MM.1S (cell line): ENCODE measurements around the gene CALR3.
"Not testable (repeated sequence)": the region's sequence is repeated elsewhere in the genome, so short reads cannot be mapped to it uniquely, and the experiment has no call there.

ENCODE experiments used
- DNase-seq: peaks from one replicate; pipeline ENCODE4 v3.0.0-alpha.2; 2015
- H2AFZ ChIP-seq: fragments of 300-600 bp; sonication (generic); 2 replicates; pipeline ENCODE4 v1.6.0; 2016; ENCODE audit warnings: antibody characterized with exemption, low read length
- H3F3A ChIP-seq: fragments of 300-600 bp; sonication (generic); 2 replicates; pipeline ENCODE4 v1.6.1; 2016; ENCODE audit warnings: mild to moderate bottlenecking, antibody characterized with exemption, low read length, moderate library complexity, mixed read lengths; ENCODE audit not compliant: insufficient read depth
- H3K27ac ChIP-seq: fragments of 300-600 bp; sonication (generic); 2 replicates; pipeline ENCODE4 v1.5.1; 2016; ENCODE audit warnings: mild to moderate bottlenecking, low read length
- H3K27me3 ChIP-seq: fragments of 300-600 bp; sonication (generic); replicated peaks from 2 replicates; pipeline ENCODE4 v1.6.0; 2016; ENCODE audit warnings: low read length; ENCODE audit not compliant: insufficient read depth
- H3K36me3 ChIP-seq: fragments of 300-600 bp; sonication (generic); replicated peaks from 2 replicates; pipeline ENCODE4 v1.6.1; 2016; ENCODE audit warnings: mild to moderate bottlenecking, low read length, mixed read lengths; ENCODE audit not compliant: insufficient read depth
- H3K4me1 ChIP-seq: fragments of 300-600 bp; sonication (generic); 2 replicates; pipeline ENCODE4 v1.6.1; 2016; ENCODE audit warnings: low read length, mixed read lengths
- H3K4me2 ChIP-seq: fragments of 300-600 bp; sonication (generic); 2 replicates; pipeline ENCODE4 v1.6.0; 2016; ENCODE audit warnings: low read depth, low read length
- H3K4me3 ChIP-seq: fragments of 300-600 bp; sonication (generic); 2 replicates; pipeline ENCODE4 v1.5.1; 2016; ENCODE audit warnings: low read length, mixed read lengths
- H3K79me2 ChIP-seq: fragments of 300-600 bp; sonication (generic); 2 replicates; pipeline ENCODE4 v1.6.1; 2016; ENCODE audit warnings: mixed run types, low read length, mixed read lengths
- H3K9ac ChIP-seq: fragments of 300-600 bp; sonication (generic); 2 replicates; pipeline ENCODE4 v1.6.1; 2016; ENCODE audit warnings: low read length, mixed read lengths
- H3K9me2 ChIP-seq: fragments of 300-600 bp; sonication (generic); replicated peaks from 2 replicates; pipeline ENCODE4 v1.6.1; 2016; ENCODE audit warnings: mild to moderate bottlenecking, low read length, mixed read lengths; ENCODE audit not compliant: insufficient read depth
- H3K9me3 ChIP-seq: fragments of 300-600 bp; sonication (generic); replicated peaks from 2 replicates; pipeline ENCODE4 v1.6.1; 2016; ENCODE audit warnings: mild to moderate bottlenecking, low read length, mixed read lengths; ENCODE audit not compliant: insufficient read depth
- H4K20me1 ChIP-seq: fragments of 300-600 bp; sonication (generic); 2 replicates; pipeline ENCODE4 v1.6.1; 2016; ENCODE audit warnings: mild to moderate bottlenecking, low read length, moderate library complexity, mixed read lengths; ENCODE audit not compliant: insufficient read depth
- EZH2 ChIP-seq: fragments of 300-600 bp; sonication (generic); optimal IDR thresholded peaks from 2 replicates; pipeline ENCODE3; 2017; ENCODE audit warnings: low read depth, mild to moderate bottlenecking, antibody characterized with exemption, low read length, mixed read lengths
- EZH2phosphoT487 ChIP-seq: fragments of 300-600 bp; sonication (generic); IDR thresholded peaks from 2 replicates; pipeline ENCODE4 v1.6.1; 2018; ENCODE audit warnings: antibody characterized with exemption, low read length
- TF ChIP-seq, protein P1 (sequence below): fragments of 300-600 bp; sonication (generic); IDR thresholded peaks from 2 replicates; pipeline ENCODE4 v1.5.1; 2016; ENCODE audit warnings: antibody characterized with exemption, low read length, mixed read lengths

Gene CALR3, protein sequence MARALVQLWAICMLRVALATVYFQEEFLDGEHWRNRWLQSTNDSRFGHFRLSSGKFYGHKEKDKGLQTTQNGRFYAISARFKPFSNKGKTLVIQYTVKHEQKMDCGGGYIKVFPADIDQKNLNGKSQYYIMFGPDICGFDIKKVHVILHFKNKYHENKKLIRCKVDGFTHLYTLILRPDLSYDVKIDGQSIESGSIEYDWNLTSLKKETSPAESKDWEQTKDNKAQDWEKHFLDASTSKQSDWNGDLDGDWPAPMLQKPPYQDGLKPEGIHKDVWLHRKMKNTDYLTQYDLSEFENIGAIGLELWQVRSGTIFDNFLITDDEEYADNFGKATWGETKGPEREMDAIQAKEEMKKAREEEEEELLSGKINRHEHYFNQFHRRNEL

DNA sequence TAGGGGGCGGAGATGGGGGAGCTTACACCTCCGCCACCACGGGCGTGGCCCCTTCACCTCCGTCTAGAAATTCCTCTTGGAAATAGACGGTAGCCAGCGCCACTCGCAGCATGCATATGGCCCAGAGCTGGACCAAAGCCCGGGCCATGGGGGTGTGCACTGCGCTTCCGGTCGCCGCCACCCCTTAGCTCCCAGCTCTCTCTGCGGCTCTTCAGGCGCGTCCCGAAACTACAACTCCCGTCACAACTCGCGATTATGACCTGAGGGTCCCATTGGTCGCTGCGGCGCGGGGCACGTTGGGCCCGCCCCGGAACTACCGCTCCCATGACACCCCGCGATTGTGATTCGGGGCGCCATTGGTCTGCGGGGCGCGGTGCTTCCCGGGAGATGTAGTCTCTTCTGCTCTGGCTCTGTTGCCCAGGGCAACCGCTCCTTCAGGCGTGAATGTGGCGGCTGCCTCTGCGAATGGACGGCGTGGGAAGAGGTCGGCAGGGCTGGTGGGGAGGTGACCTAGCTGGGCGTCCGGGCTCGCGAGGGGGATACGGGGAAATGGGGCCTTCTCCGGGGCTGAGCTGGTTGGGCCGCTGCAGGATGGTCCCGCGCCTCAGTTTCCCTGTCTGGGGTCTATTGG lies at the start of gene CALR3, which contains the start of gene C19orf44:
TSS of gene CALR3 (minus strand) at position 186 of the 631 bp plus-strand sequence. CDS start at position 148, 38 bp downstream.
TSS of gene C19orf44 (plus strand) at position 413 of the 631 bp plus-strand sequence. CDS start 4,399 bp downstream, outside the sequence.
- peak within 1 kb of the TSS; percentile 80 for H3K4me2 ChIP-seq
- no peaks in the 10 kb centered on the region for H3K9me3 ChIP-seq
- peak within 1 kb of the TSS; percentile 94 for H2AFZ ChIP-seq
- H3F3A ChIP-seq, result no peaks in the 10 kb centered on the region
- TF ChIP-seq EZH2phosphoT487, result no peak
- TF ChIP-seq, protein P1, sequence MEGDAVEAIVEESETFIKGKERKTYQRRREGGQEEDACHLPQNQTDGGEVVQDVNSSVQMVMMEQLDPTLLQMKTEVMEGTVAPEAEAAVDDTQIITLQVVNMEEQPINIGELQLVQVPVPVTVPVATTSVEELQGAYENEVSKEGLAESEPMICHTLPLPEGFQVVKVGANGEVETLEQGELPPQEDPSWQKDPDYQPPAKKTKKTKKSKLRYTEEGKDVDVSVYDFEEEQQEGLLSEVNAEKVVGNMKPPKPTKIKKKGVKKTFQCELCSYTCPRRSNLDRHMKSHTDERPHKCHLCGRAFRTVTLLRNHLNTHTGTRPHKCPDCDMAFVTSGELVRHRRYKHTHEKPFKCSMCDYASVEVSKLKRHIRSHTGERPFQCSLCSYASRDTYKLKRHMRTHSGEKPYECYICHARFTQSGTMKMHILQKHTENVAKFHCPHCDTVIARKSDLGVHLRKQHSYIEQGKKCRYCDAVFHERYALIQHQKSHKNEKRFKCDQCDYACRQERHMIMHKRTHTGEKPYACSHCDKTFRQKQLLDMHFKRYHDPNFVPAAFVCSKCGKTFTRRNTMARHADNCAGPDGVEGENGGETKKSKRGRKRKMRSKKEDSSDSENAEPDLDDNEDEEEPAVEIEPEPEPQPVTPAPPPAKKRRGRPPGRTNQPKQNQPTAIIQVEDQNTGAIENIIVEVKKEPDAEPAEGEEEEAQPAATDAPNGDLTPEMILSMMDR, result no peak
- no peak for TF ChIP-seq EZH2
- H3K27me3 ChIP-seq, result no peaks in the 10 kb centered on the region
- H3K4me1 ChIP-seq, result 0 out of 2 replicates have a peak, but pooled peaks cover 3% of the 10 kb centered on the region
- no peaks in the 10 kb centered on the region for H3K36me3 ChIP-seq
- peaks cover 4% of the 10 kb centered on the region; the same call in 1 of the 2 replicates for H3K79me2 ChIP-seq
- no peaks in the 10 kb centered on the region for H4K20me1 ChIP-seq
- peak within 1 kb of the TSS; percentile 74 for H3K4me3 ChIP-seq
- no peaks in the 10 kb centered on the region for H3K9me2 ChIP-seq
- DNase-seq, result peak; percentile 99
- no peak within 1 kb of the TSS for H3K27ac ChIP-seq
- peak within 1 kb of the TSS; percentile 45; the same call in 1 of the 2 replicates for H3K9ac ChIP-seq

DNA sequence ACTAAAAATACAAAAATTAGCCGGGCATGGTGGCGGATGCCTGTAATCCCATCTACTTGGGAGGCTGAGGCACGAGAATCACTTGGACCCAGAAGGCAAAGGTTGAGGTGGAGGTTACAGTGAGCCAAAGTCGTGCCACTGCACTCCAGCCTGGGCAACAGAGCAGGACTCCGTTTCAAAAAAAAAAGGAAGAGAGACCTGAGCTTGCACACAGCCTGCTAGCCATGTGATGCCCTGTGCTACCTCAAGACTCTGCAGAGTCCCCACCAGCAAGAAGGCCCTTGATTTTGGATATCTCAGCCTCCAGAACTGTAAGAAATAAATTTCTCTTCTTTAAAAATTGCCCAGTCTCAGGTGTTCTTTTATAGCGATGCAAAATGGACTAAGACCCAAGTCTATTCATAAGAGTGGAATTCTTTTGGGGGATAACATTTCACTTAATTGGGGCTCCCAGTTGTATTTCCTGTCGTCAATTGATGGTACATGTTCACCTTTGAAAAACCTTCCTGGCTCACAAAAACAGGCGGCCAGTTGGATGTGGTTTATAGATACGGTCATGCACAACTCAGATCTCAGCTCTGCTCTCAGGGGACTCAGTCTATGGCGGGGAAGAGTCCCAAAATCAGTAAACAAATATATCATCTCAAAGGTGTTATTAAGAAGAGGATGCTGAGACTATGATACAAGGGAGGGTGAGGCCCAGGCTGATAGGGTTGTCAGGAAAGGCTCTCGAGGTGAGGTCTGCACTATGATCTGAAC lies 48.7 kb upstream of the CALR3 start:
- H3K9ac ChIP-seq, result no peak overlapping the region
- 0 out of 2 replicates have a peak, but pooled peaks cover under 1% of the 10 kb centered on the region for H4K20me1 ChIP-seq
- no peak overlapping the region for H3K4me3 ChIP-seq
- H3K9me3 ChIP-seq, result no peaks in the 10 kb centered on the region
- H2AFZ ChIP-seq, result no peak overlapping the region
- no peaks in the 10 kb centered on the region for H3K9me2 ChIP-seq
- DNase-seq, result no peak
- TF ChIP-seq EZH2 (no peak), EZH2phosphoT487 (no peak)
- TF ChIP-seq, protein P1, result no peak
- H3K36me3 ChIP-seq, result 0 out of 2 replicates have a peak, but pooled peaks cover 3% of the 10 kb centered on the region
- peaks cover 8% of the 10 kb centered on the region for H3K4me1 ChIP-seq
- H3F3A ChIP-seq, result no peaks in the 10 kb centered on the region; the same call in 1 of the 2 replicates
- no peaks in the 10 kb centered on the region for H3K27me3 ChIP-seq
- H3K79me2 ChIP-seq, result peaks cover 51% of the 10 kb centered on the region
- no peak overlapping the region for H3K4me2 ChIP-seq
- no peak overlapping the region for H3K27ac ChIP-seq

DNA sequence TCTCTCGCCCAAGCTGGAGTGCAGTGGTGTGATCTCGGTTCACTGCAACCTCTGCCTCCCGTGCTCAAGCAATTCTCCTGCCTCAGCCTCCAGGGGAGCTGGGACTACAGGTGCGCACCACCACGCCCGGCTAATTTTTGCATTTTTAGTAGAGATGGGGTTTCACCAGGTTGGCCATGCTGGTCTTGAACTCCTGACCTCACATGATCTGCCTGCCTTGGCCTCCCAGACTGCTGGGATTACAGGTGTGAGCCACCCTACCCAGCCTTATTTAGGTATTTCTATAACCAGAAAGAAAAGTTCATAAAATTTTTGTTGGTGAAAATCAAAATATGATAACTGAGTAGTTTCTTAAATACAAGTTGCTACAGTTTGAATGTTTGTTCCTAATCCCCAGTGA lies 47.8 kb upstream of the CALR3 start:
- Histone ChIP-seq H3K79me2 (peaks cover 60% of the 10 kb centered on the region), H3K4me2 (peak overlapping the region; percentile 60; the same call in 1 of the 2 replicates), H3K9ac (peak overlapping the region; percentile 88; the same call in 1 of the 2 replicates), H3K4me3 (peak overlapping the region; percentile 81)
- H2AFZ ChIP-seq, H3K27ac ChIP-seq, H3K36me3 ChIP-seq, DNase-seq, H3F3A ChIP-seq, H4K20me1 ChIP-seq, H3K9me3 ChIP-seq, H3K4me1 ChIP-seq, H3K27me3 ChIP-seq, H3K9me2 ChIP-seq: not testable (repeated sequence)
